A549 treated with AZD9567 at 1 μM for 4 hours (cell line): ENCODE results near the gene PBOV1. TPM values are rescaled to one million over a fixed set of nuclear protein-coding genes. Genes with fewer than 3 reads are reported as not detected.

Experiments used
- total RNA-seq: library from RNA; stranded (reverse); fragments of 200-300 nt; extraction: Qiagen RNA extraction; gene quantifications from 5 replicates; pipeline ENCODE4 v1.2.3, GENCODE V29; 2022; ENCODE audit not compliant: insufficient read depth

Gene PBOV1
- total RNA-seq, result not detected in 5 replicates

DNA sequence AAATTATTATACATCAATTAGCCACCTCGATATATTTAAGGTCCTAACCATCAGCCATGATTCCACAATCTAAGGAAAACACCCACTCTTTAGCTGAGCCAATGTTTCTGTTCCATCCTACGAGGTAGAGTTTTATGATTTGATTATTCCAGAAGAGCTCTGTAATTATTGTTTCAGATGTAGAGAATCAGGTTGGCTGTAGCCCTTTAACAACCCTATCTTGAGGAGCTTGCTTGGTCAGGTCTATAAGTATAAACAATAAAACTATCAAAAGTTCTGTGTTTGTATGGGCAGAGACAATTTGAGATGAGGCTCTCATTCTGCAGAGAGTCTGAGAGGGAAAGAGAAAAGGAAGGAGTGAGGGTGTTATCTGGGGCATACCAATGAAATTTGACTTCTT is at the start of gene PBOV1:
Gene PBOV1 (minus strand): TSS at position 43 of the 400 bp plus-strand sequence. CDS start 96 bp downstream, outside the sequence.

Other genes with a start within 250 kb of the PBOV1 start
- gene PERP, start 111.1 kb downstream of the PBOV1 start, total RNA-seq, result 70.4 to 82.7 TPM (median 79.6 TPM) in 5 replicates
- gene ARFGEF3, start 56.6 kb downstream of the PBOV1 start, total RNA-seq, result 0.42 to 0.61 TPM (median 0.55 TPM) in 5 replicates
- gene SMIM28, start 159.4 kb upstream of the PBOV1 start, total RNA-seq, result not detected in 5 replicates
- gene HEBP2, start 185.7 kb upstream of the PBOV1 start, total RNA-seq, result 20.8 to 35.9 TPM (median 32.6 TPM) in 5 replicates